ENCODE data around the gene EXOC7. TPM values are rescaled to one million over a fixed set of nuclear protein-coding genes. Genes with fewer than 3 reads are reported as not detected.
"Not testable (repeated sequence)": the region's sequence is repeated elsewhere in the genome, so short reads cannot be mapped to it uniquely, and the experiment has no call there.

The EXOC7 gene
- polyA plus RNA-seq, 4 donors = 150 to 172 (median 157) TPM

DNA sequence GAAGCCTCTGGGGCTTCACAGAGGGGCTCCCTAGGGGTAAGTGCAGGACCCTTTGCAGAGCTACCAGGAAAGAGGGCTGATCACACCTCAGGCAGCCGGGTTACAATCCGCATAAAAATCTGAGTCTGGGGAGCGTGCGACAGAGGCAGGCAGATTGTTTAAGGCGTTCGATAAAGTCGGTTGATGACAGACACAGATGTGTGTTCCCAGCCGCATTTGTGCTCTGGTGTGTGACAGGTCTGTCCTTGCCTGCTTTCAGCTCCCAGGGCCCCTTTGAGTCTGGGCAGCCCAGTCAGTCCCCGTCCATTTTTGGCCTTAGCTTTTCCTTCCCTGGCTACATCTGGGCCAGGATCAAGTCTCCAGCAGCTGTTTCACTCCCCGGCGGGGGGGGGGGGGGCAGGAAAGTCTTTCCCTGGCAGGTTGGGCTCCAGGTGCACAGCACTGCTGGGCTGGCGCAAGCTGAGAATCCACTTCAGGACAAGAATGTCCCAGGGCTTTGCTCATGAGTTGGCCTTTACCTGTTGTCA lies 25.9 kb downstream of the EXOC7 start:
- no peak for DNase-seq (ENCODE audit: low read depth in 4 of 4, low spot score in 3 of 4)

DNA sequence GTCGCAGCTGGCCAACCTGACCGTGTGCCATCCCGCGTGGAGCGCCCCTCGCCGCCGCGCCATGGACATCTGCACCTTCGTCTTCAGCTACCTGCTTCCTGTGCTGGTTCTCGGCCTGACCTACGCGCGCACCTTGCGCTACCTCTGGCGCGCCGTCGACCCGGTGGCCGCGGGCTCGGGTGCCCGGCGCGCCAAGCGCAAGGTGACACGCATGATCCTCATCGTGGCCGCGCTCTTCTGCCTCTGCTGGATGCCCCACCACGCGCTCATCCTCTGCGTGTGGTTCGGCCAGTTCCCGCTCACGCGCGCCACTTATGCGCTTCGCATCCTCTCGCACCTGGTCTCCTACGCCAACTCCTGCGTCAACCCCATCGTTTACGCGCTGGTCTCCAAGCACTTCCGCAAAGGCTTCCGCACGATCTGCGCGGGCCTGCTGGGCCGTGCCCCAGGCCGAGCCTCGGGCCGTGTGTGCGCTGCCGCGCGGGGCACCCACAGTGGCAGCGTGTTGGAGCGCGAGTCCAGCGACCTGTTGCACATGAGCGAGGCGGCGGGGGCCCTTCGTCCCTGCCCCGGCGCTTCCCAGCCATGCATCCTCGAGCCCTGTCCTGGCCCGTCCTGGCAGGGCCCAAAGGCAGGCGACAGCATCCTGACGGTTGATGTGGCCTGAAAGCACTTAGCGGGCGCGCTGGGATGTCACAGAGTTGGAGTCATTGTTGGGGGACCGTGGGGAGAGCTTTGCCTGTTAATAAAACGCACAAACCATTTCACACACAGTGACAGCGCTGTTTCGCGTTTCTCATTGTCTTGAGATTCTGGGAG lies 26.6 kb downstream of the EXOC7 start:
- no peak for DNase-seq (ENCODE audit: low read depth in 4 of 4, low spot score in 3 of 4)

DNA sequence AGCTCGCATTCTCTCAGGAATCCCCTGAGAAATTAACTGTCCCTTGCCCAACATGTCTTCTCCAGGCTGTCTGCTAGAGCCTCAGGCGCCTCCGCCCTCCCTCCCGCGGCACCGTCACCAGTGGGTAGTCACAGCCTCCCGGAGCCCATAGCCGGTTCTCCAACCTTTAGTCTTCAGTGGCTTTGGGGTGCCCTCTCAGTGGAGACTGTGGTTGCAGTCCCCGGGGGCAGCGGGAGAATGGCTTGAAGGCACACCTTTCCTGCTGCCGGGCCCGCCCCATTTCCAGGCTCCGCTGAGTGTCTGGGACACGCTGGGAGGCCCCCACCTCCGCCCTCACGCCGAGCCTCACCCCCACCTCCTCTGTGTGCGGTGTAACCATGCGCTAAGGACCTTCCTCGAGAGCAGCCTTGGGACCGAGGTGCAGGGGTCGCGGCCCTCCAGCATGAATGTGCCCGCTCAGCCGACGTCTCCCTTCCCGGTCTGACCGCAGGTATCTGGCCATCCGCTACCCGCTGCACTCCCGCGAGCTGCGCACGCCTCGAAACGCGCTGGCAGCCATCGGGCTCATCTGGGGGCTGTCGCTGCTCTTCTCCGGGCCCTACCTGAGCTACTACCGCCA lies 27.3 kb downstream of the EXOC7 start:
- DNase-seq (ENCODE audit: low read depth in 4 of 4, low spot score in 3 of 4) = no peak

DNA sequence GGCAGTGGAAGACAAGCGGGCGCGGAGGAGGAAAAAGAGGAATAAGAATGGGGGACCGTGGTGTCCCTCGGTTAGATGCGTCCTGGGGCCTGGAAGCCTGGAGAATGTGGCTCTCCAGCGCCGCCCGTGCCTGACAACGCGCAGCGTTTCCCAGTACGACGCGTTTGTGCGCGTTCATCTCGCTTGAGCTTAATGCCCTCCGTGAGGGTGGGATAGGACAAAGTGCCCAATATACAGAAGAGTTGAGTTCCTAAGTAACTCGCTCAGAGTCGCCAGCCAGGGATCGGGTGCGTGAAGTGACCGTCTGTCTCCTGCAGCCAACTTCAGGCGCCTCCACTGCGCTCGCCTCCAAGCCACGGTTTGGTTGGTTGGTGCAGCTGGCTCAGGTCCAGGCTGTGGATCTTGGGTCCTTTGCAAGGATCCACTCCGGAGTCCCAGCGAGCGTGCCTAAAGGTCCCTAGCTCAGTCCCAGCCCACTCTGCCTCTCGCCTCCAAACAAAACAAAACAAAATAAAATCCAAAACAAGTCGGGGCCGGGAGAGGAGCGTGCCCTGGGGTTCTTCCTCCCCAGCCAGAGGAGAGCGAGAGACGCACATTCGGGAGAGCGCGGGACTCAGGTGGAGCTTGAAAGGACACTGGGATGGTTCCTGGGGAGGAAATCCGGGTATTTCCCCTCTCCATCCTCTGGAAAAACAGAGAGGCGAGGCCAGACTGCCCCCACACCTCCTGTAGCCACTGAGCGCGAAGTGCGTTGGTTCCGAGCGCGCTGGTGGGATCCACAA lies 28.0 kb downstream of the EXOC7 start:
- no peak for DNase-seq (ENCODE audit: low read depth in 4 of 4, low spot score in 3 of 4)

DNA sequence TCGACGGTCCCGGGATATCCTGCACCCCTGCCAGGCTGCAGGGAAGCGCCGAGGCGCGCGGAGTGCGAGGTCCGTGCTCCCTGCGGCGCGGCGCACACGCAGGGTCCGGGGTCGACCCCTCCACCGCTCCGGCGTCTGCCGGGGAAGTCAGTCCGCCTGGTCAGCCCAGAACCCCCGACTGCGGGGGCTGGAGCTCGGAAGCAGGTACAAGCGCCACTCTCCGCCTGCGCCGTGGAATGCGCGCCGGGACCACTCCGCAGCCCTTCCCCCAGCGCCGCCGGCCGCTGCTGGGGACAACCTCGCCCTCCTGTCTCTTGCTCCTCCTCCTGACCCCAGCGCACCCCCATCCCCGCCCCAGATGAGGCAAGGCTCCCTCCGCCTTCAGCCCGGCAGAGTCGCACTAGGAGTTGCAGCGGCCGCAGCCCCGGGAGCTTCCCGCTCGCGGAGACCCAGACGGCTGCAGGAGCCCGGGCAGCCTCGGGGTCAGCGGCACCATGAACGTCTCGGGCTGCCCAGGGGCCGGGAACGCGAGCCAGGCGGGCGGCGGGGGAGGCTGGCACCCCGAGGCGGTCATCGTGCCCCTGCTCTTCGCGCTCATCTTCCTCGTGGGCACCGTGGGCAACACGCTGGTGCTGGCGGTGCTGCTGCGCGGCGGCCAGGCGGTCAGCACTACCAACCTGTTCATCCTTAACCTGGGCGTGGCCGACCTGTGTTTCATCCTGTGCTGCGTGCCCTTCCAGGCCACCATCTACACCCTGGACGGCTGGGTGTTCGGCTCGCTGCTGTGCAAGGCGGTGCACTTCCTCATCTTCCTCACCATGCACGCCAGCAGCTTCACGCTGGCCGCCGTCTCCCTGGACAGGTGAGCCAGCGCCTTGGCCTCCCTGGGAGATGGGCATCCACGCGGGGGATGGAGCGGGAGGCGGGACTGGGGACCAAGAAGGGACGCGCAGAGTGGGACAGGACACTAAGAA lies 28.9 kb downstream of the EXOC7 start, which contains the start of gene GALR2:
TSS of gene GALR2 (plus strand) at position 392 of the 974 bp plus-strand sequence. CDS start at position 495, 103 bp downstream.
- no peak for DNase-seq (ENCODE audit: low read depth in 4 of 4, low spot score in 3 of 4)

DNA sequence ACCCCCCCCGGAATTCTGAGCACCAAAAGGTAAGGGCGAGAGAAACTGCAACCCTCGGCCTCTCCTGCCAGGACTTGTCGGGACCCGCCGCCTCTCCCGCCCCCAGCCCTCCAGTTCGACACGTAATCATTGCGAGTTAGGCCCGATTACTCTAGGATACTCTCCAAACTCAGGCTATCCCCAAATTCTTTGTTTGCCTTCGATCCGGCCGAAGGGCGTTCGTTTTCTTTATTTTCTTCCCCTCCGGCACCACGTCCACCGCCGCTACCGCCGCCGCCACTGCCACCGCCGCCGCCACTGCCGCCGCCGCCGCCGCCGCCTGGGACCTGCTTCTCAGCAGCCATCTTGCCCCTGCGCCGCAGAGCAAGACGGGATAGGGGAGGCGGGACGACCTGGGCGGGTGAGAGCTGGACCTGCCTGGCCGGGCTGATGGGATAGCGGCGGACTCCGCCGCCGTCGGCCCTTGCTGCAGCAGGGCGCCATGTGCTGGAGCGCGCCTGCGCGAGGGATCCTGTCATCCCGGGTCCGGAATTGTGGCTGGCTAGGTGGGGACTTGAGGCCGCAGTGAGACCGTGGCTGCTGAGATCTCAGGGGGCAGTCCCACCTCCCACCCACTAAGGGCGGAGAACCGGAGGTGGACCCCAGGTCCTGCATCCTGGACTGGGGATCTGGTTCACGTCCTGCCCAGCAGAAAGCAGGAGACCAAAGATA lies 31.3 kb downstream of the EXOC7 start, which contains the start of gene SRP68:
TSS of gene SRP68 (minus strand) at position 370 of the 711 bp plus-strand sequence. CDS start at position 344, 26 bp downstream.
- DNase-seq (ENCODE audit: low read depth in 4 of 4, low spot score in 3 of 4) = peak; percentile 79 to 85 (median 81)

DNA sequence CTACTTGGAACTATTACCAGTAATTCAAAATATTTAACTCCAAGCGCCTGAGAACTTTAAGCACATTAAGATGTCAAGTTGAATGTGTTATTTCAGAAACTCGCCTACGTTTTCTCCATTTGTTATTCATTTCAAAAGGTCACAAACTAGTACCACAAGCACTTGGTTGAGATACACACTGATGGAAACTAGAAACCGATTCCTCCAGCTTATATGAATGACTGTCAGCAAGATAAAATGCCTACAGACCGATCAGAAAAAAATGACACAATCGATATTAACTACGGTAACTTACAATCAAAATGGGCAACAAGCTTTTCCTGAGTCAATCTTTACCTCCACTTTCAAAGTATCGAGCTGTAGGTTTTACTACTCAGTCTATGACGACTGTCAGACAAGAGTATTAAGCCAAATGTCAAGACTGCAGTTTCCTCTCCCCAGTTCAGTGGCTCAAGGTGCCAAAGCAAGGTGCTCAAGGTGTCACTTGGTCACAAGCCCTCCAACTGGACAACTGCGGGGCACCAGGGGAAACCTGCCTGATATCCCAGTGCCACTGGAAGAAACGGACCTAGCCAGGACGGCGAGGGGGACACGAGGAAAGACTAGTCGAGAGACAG lies 31.9 kb downstream of the EXOC7 start:
- no peak for DNase-seq (ENCODE audit: low read depth in 4 of 4, low spot score in 3 of 4)

DNA sequence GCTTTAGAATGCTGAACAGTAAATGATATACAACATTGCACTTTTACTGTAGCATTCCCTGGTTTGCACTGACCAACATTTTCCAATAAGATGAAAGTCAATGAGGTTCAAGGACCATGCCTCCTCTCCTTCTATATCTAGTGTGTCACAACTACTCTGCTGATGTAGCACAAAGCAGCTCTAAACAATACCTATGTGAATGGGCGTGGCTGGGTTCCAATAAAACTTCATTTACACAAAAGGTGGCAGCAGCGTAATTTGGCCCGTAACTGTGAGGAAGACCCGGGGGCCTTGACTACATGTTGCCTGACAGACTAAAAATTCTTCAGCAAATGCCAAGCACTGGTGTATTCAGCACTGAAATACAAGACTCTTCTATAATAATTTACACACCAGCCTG lies 37.8 kb downstream of the EXOC7 start:
- DNase-seq (ENCODE audit: low read depth in 4 of 4, low spot score in 3 of 4) = no peak

DNA sequence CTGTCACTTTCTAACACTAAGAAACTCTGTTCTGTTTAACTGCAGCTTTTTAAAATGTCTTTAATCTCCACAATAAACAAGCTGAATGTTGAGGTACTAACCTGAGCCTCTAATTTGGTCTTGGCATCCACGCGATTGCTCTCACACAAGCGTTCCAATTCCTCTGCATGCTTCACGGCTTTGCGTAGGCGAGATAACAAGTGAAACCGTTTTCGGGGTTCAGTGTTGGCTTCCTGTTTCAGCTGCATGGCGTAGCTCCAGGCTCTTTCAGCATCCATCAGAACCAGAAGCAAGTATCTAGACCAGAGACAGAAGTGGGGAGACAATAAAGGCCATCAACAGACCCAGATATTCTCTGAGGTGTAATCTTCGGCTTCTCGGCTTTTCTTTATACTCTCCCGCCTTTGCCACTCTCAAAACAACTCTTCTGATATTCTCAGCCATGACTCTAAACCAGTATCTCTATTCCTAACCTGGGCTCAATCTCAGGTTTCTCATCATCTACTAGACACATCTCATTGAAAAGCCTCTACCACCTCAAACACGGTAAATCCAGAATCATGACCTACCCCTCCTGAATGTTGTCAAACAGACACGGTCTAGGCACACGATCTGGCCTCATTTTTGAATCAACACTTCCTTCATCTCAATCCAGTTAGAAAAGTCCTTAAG lies 39.6 kb downstream of the EXOC7 start:
- DNase-seq (ENCODE audit: low read depth in 4 of 4, low spot score in 3 of 4) = no peak

DNA sequence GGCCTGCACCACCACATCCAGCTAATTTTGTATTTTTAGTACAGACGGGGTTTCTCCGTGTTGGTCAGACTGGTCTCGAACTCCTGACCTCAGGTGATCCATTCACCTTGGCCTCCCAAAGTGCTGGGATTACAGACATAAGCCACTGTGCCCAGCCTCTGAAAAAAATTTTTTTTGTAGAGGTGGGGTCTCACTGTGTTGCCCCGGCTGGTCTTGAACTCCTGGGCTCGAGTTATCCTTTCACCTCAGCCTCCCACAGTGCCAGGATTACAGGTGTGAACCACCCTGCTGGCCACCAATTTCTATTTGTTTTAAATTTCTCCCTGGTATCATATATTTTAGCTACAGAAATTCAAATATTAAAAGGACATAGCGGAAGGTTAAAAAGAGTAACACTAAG lies 45.3 kb downstream of the EXOC7 start:
- DNase-seq (ENCODE audit: low read depth in 4 of 4, low spot score in 3 of 4) = not testable (repeated sequence)

DNA sequence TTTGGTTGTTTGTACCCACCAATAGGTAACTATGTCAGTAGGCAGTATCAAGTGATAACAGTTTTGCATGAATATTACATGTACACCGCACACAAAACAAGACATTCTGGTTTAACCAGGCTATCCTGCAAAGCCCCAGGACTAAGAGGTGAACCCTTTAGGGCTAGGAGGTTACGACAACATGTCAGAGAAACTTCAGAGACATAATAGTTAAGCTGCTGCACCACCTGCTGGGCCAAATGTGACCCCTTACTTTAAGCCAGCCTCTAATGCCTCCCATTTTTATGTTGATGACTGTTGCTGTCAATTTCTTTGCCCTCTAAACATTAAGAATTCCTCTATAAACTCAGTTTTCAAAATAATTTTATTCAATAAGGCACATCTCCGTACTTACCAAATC lies 46.7 kb downstream of the EXOC7 start:
- no peak for DNase-seq (ENCODE audit: low read depth in 4 of 4, low spot score in 3 of 4)

DNA sequence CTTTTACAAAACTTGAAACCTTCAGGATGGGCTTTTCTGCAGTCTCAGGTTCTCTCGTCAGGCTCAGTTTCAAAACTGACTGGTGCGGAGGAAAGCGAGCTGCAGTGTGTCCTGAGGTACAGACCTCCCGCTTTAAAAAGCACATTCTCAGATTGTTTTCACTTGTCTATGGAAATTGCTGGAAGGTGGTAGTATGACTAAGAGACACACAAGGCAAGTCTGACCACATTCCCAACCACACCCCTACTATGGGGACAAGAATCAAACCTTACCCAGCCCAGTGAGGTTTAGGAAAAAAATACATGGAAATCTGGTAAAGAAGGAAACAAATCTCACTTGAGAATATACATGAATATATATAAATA lies 49.5 kb downstream of the EXOC7 start:
- no peak for DNase-seq (ENCODE audit: low read depth in 4 of 4, low spot score in 3 of 4)

DNA sequence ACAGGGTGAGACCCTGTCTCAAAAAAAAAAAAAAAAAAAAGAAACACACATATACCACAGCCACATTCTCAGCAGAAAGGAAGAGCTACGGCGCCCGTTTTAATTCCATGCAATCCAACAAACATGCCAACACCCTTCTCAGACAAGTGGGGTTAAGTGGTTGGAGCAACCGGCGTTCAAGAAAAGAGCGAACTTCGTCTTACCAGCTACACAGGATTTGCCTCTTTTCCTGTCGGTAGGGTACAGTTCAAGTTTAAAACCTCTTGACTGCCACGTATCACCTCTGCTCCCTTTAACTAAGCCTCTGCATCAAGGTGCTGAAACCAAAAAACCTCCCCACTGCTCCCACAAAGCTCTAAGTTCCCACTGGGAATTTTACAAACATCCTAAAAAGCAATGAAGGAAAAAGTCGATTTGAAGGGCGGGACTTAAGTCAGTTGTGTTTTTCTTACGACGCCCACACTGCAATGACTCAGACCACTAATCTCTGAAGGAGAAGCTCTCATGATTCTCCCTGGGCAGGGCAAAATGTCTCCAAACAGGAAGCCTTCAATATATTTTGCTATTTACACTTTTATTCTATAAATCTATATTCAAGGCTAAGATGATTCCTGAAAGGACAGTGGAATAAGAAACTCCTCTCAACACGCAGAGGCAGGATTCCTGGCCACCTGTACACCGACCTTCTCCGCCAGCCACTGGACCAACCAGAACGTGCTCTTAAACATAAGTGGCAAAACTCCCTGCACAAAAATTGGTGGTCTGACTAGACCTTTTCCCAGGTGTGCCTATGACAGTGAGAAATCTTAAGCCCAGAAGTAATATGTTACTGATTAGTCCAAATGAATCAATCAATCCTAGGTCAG lies 50.1 kb downstream of the EXOC7 start:
- DNase-seq (ENCODE audit: low read depth in 4 of 4, low spot score in 3 of 4) = no peak

DNA sequence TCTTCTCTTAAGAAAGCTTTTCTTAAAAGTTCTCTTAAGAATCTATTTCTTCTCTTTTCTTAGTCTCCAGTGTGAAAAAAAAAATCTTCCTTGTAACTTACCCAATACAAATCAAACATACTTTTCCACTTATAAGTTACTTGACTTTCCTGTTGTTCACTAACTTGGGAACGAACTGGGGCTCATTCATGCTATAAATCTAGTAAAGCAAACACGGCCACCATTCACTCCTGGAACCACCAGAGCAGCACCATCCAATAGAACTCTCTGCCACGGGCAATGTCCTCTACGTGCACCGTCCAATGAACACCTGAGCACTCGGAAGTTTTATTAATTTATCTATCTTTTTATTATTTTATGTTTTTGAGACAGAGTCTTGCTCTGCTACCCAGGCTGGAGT lies 52.0 kb downstream of the EXOC7 start:
- DNase-seq (ENCODE audit: low read depth in 4 of 4, low spot score in 3 of 4) = no peak

DNA sequence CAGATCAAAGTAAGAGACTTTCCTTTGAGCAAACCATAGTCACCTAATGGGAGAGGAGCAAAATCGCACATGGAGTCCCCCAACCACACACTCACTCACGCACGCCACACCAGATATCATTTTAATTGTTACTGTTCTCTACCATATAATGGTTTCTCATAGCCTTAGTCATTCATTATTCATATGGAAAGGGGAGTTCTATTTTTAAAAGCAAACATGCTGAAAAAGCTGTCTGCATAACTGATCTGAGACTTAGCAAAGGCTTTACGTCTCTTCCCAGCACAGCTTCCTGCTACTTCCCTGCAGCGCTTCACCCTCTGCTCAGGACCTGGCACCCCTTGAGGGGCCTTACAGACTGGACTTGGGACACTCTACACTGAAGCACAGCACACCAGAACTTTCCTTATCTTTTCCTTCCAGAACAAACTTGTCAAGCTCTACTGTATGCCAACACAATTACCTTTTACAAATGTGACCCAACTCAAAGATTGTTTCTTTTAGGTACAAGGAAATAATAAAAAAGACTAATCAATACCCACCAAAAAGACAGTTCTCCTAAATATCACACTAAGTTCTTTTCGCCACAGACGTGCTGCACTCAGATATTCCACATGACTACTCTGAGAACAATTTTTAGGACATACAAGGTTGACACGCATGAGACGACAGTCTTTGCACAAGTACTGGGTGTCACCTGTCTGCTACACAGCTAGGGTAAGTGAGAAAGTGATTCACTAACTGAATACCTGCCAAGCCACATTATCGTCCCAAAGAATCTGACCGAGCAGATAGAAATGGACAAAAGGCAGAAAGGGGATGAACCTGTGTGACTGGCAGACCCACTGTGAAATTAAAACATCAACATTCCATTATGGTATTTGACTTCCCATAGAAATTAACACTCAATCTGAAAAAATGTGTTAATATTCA lies 52.8 kb downstream of the EXOC7 start:
- DNase-seq (ENCODE audit: low read depth in 4 of 4, low spot score in 3 of 4) = no peak

DNA sequence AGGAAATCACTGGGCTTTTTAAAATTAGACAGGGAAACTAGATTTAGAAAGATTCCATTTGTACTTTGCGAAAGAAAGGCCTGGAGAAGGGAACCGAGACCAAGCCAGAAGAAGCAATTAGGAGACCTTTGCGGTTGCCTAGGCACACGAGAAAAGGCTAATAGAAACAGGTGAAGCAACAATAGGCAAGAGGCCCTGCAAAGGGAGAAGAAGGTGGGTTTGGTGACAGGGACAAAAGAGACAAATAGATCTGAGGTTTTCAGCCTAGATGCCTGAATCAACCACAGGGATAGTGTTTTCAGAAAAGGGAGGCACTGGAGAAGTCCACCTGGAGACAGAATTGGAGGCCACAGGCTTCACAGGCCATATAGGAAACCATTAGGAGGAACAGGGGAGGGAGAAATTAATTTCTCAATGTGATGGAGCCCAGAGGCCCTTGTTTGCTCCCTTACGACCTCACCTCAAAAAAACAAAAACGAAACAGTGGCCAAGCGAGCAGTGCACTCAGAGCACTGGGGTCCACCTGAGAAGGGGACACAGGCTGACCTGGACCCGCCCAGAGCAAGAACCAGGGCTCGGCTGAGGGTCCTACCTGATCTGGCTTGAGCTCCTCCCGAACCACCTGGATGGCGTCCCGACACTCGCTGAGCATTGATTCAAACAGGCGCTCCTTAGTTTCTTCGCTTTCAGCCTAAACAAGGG lies 53.6 kb downstream of the EXOC7 start:
- no peak for DNase-seq (ENCODE audit: low read depth in 4 of 4, low spot score in 3 of 4)
